Testis (tissue), 2 donors: ENCODE data around the gene PTPRG.

ENCODE experiments used
- POLR2A ChIP-seq: fragments of 450-650 bp; IDR thresholded peaks from one replicate; pipeline ENCODE4 v1.6.1; 2017; ENCODE audit warnings: antibody characterized with exemption, mild to moderate bottlenecking, moderate library complexity
- TF ChIP-seq, protein P1 (sequence below), 3 experiments: fragments of 450-650 bp in 2 of 3; fragments of 200-600 bp in 1 of 3; sonication (generic) in 1 of 3; IDR thresholded peaks; one replicate each; pipeline ENCODE4 v1.5.1; 2016 to 2019; ENCODE audit warnings: antibody characterized with exemption in 3 of 3, mild to moderate bottlenecking in 2 of 3, moderate library complexity in 1 of 3

DNA sequence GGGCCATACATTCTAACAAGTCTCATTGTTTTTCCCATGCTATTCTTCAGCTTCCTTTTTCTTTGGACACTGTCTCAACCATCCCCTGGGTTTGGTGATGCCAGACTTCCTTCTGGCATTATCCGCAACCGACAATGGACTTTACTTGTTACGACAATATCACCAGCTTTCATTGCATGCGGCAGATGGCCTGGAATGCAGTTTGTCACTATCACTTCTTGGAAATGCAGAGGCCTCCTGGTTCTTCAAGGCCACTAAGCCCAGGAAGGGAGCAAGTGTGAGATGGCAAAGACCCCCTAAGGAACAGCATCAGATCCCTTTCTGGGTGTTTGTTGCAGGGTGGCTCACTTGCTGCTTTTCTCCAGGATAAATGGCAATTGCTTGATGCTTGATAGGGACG lies 128.6 kb downstream of the PTPRG start:
- TF ChIP-seq, protein P1, sequence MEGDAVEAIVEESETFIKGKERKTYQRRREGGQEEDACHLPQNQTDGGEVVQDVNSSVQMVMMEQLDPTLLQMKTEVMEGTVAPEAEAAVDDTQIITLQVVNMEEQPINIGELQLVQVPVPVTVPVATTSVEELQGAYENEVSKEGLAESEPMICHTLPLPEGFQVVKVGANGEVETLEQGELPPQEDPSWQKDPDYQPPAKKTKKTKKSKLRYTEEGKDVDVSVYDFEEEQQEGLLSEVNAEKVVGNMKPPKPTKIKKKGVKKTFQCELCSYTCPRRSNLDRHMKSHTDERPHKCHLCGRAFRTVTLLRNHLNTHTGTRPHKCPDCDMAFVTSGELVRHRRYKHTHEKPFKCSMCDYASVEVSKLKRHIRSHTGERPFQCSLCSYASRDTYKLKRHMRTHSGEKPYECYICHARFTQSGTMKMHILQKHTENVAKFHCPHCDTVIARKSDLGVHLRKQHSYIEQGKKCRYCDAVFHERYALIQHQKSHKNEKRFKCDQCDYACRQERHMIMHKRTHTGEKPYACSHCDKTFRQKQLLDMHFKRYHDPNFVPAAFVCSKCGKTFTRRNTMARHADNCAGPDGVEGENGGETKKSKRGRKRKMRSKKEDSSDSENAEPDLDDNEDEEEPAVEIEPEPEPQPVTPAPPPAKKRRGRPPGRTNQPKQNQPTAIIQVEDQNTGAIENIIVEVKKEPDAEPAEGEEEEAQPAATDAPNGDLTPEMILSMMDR (IDR thresholded peaks at IDR 0.05) = no peak
- TF ChIP-seq POLR2A = no peak
